Stomach (tissue), 4 donors: ENCODE data around the gene FFAR4.

ENCODE experiments used
- CTCF ChIP-seq, 7 experiments: fragments of 450-650 bp in 4 of 7; fragments of 200-600 bp in 3 of 7; sonication (generic) in 3 of 7; IDR thresholded peaks; one replicate each; pipeline ENCODE4 v1.5.1; 2016 to 2019; ENCODE audit warnings: antibody characterized with exemption in 7 of 7, control low read depth in 2 of 7, mild to moderate bottlenecking in 1 of 7
- POLR2A ChIP-seq, 4 donors: fragments of 450-650 bp; IDR thresholded peaks; one replicate each; pipeline ENCODE4 v1.6.1; 2016; ENCODE audit warnings: antibody characterized with exemption in 4 of 4, control low read depth in 2 of 4, mild to moderate bottlenecking in 1 of 4, moderate library complexity in 1 of 4
- POLR2AphosphoS5 ChIP-seq, 3 donors: sonication (generic); formaldehyde crosslinking; IDR thresholded peaks; one replicate each; pipeline ENCODE4 v1.6.1; 2016; ENCODE audit warnings: antibody characterized with exemption in 3 of 3

- TF ChIP-seq CTCF (IDR thresholded peaks at IDR 0.05) (no peak), POLR2AphosphoS5 (IDR thresholded peaks at IDR 0.05) (no peak), POLR2A (IDR thresholded peaks at IDR 0.05) (no peak)
These were observed 28.1 kb downstream of the FFAR4 start for GRCh38 chr10:93594518-93594917.
